SH-SY5Y (cell line): ENCODE data around the gene NOL11.

Source experiments
- GATA2 ChIP-seq: IDR thresholded peaks from 2 replicates; pipeline ENCODE4 v1.6.1; 2011; ENCODE audit warnings: mild to moderate bottlenecking, low read depth, low read length
- GATA3 ChIP-seq: IDR thresholded peaks from 2 replicates; pipeline ENCODE4 v1.6.1; 2011; ENCODE audit warnings: low read depth, mild to moderate bottlenecking, low read length, moderate library complexity

NOL11 gene

GRCh38 chr17:67733449-67733848 is 15.7 kb downstream of the NOL11 start:
- TF ChIP-seq GATA3: no peak
- no peak for TF ChIP-seq GATA2

- TF ChIP-seq GATA2: no peak
- TF ChIP-seq GATA3: no peak
Observed at GRCh38 chr17:67737145-67737544, 19.4 kb downstream of the NOL11 start.

GRCh38 chr17:67742025-67742424 is 24.3 kb downstream of the NOL11 start:
- TF ChIP-seq GATA3 (no peak), GATA2 (no peak)

GRCh38 chr17:67746704-67747571 is 29.2 kb downstream of the NOL11 start:
- TF ChIP-seq GATA2 (no peak), GATA3 (no peak)

- TF ChIP-seq GATA3: no peak
- no peak for TF ChIP-seq GATA2
Observed at GRCh38 chr17:67747681-67748235, 30.0 kb downstream of the NOL11 start.

- TF ChIP-seq GATA3 (no peak), GATA2 (no peak)
Observed at GRCh38 chr17:67750067-67750466, 32.3 kb downstream of the NOL11 start.

GRCh38 chr17:67751101-67752074 is 33.7 kb downstream of the NOL11 start:
- TF ChIP-seq GATA2 (no peak), GATA3 (no peak)

GRCh38 chr17:67753026-67753425 is 35.3 kb downstream of the NOL11 start:
- TF ChIP-seq GATA3 (no peak), GATA2 (no peak)

- TF ChIP-seq GATA2 (no peak), GATA3 (no peak)
Observed at GRCh38 chr17:67754001-67754400, 36.3 kb downstream of the NOL11 start.

- TF ChIP-seq GATA2 (no peak), GATA3 (no peak)
Observed at GRCh38 chr17:67759355-67760171, 41.8 kb downstream of the NOL11 start.

GRCh38 chr17:67765623-67766022 is 47.9 kb downstream of the NOL11 start:
- TF ChIP-seq GATA2 (no peak), GATA3 (no peak)

GRCh38 chr17:67769231-67769630 is 51.5 kb downstream of the NOL11 start:
- TF ChIP-seq GATA2: no peak

- no peak for TF ChIP-seq GATA3
- no peak for TF ChIP-seq GATA2
Observed at GRCh38 chr17:67770539-67770938, 52.8 kb downstream of the NOL11 start.
